Vagina (tissue), 2 donors: ENCODE data around the gene CACYBP.

Experiments used
- POLR2AphosphoS5 ChIP-seq, 2 donors: sonication (generic); formaldehyde crosslinking; IDR thresholded peaks; one replicate each; pipeline ENCODE4 v1.9.0; 2017; ENCODE audit warnings: antibody characterized with exemption in 2 of 2, mild to moderate bottlenecking in 2 of 2, low read depth in 1 of 2; ENCODE audit not compliant: insufficient read depth in 1 of 2
- TF ChIP-seq, protein P1 (sequence below), 3 experiments: fragments of 450-650 bp in 2 of 3; fragments of 200-600 bp in 1 of 3; sonication (generic) in 1 of 3; IDR thresholded peaks; one replicate each; pipeline ENCODE4 v1.5.1; 2017 to 2019; ENCODE audit warnings: antibody characterized with exemption in 3 of 3, mild to moderate bottlenecking in 2 of 3, moderate library complexity in 2 of 3

DNA sequence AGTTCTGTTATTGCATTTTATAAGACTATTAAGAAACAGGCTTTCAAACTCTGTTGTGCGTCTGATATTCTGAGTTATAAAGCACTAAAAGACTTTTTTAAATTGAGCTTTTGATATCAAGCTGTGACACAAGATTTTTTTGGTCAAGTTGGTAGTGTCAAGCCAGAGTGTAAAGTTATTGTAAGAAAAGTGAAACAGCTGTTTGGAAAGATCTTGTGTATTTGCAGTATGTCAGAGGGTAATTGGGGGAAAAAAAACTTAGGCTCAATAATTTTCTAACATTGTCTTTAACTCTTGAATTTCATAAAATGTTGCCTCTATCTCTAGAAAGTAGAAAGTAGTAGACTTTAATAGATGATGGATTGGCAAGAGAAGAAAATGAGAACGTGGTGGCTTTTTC is 3.8 kb downstream of the CACYBP start:
- TF ChIP-seq, protein P1, sequence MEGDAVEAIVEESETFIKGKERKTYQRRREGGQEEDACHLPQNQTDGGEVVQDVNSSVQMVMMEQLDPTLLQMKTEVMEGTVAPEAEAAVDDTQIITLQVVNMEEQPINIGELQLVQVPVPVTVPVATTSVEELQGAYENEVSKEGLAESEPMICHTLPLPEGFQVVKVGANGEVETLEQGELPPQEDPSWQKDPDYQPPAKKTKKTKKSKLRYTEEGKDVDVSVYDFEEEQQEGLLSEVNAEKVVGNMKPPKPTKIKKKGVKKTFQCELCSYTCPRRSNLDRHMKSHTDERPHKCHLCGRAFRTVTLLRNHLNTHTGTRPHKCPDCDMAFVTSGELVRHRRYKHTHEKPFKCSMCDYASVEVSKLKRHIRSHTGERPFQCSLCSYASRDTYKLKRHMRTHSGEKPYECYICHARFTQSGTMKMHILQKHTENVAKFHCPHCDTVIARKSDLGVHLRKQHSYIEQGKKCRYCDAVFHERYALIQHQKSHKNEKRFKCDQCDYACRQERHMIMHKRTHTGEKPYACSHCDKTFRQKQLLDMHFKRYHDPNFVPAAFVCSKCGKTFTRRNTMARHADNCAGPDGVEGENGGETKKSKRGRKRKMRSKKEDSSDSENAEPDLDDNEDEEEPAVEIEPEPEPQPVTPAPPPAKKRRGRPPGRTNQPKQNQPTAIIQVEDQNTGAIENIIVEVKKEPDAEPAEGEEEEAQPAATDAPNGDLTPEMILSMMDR (IDR thresholded peaks at IDR 0.05) = no peak
- no peak for TF ChIP-seq POLR2AphosphoS5 (IDR thresholded peaks at IDR 0.05; ENCODE audit: insufficient read depth in 1 of 2, low read depth in 1 of 2)
